ENCODE results near the gene IRAK2. TPM values are rescaled to one million over a fixed set of nuclear protein-coding genes. Genes with fewer than 3 reads are reported as not detected.

IRAK2 gene
- total and polyA plus RNA-seq, 3 experiments from 2014 or later, result 5.0 to 10.3 (median 5.1) TPM

GRCh38 chr3:10184250-10184649 lies 19.5 kb downstream of the IRAK2 start:
- Mint-ChIP-seq H3K4me1 (peaks cover 42 to 51% (median 44%) of the 10 kb centered on the region in 3 donors), H3K27ac (peak overlapping the region; percentile 50 to 95 (median 70)), H3K9me3 (no peaks in the 10 kb centered on the region), H3K4me3 (peak overlapping the region in 3 of 7 donors; percentile 48 to 68 (median 60)), H3K36me3 (peaks cover 3 to 24% (median 16%) of the 10 kb centered on the region in 3 donors), H3K27me3 (no peaks in the 10 kb centered on the region)
- DNase-seq, result no peak
- ChIA-PET CTCF (no interaction called here), POLR2A (no interaction called here)
- Histone ChIP-seq H3K27ac (ENCODE audit: low read depth, low read length) (no peak overlapping the region), H3K4me1 (ENCODE audit: insufficient read depth, low read length) (peaks cover 29% of the 10 kb centered on the region), H3K9me3 (ENCODE audit: low read length) (no peaks in the 10 kb centered on the region), H3K36me3 (ENCODE audit: insufficient read depth, low read length) (no peaks in the 10 kb centered on the region), H3K27me3 (ENCODE audit: insufficient read depth, low read length, poor library complexity, severe bottlenecking) (no peaks in the 10 kb centered on the region), H3K4me3 (ENCODE audit: low read length) (no peak overlapping the region)

GRCh38 chr3:10185804-10186762 lies 21.4 kb downstream of the IRAK2 start:
- Mint-ChIP-seq H3K4me1 (peaks cover 52 to 60% (median 59%) of the 10 kb centered on the region in 3 donors), H3K4me3 (peak overlapping the region; percentile 35 to 86 (median 77)), H3K27me3 (no peaks in the 10 kb centered on the region), H3K9me3 (no peaks in the 10 kb centered on the region), H3K36me3 (peaks cover 3 to 11% (median 9%) of the 10 kb centered on the region in 3 donors), H3K27ac (peak overlapping the region; percentile 64 to 97 (median 95))
- Histone ChIP-seq H3K27me3 (ENCODE audit: insufficient read depth, low read length, poor library complexity, severe bottlenecking) (no peaks in the 10 kb centered on the region), H3K27ac (ENCODE audit: low read depth, low read length) (peak overlapping the region; percentile 17), H3K4me3 (ENCODE audit: low read length) (peak overlapping the region; percentile 25), H3K36me3 (ENCODE audit: insufficient read depth, low read length) (no peaks in the 10 kb centered on the region), H3K9me3 (ENCODE audit: low read length) (no peaks in the 10 kb centered on the region), H3K4me1 (ENCODE audit: insufficient read depth, low read length) (peaks cover 48% of the 10 kb centered on the region)
- CTCF ChIA-PET, result interaction anchor here (0.6 to 2.0 kb wide), 10 partner anchors 8 to 253 kb away, joined by 3 to 7 read pairs (median 4); partner anchors contain the start of genes CRELD1 and IRAK2
- POLR2A ChIA-PET, result interaction anchor here (0.7 to 1.4 kb wide), 3 partner anchors 9 to 45 kb away, joined by 3 to 4 read pairs (median 3); partner anchors contain the start of gene VHL
- peak in 1 of 5 donors; percentile 39 for DNase-seq

DNA sequence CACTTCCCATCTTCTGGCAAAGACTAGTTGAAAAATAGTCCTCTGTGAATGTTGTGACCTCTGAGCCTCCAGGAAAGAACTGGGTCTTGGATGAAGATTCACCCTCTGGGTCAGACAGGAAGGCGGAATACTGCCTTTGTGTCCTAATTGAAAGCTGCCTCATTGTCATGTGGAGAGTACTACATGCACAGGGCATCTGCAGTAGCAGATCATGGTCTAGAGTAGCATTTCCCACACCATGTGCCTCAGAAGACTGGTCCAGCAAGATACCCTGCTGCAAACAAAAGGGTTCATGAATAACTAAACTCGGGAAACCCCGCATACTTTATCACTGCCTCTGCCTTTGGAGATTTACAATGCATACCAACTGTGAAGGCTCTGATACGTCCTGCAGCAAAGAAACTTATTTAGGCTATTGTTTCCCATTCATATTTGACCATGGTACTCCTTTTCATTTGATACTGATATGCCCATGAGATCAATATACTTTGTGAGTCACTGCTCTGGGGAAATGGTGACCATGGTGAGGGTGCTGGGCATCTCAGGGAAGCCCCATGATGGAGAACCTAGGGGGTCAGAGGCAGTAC lies 22.7 kb downstream of the IRAK2 start:
- ChIA-PET POLR2A (no interaction called here), CTCF (interaction anchor here (0.7 to 2.0 kb wide), 5 partner anchors 10 to 36 kb away, joined by 3 to 6 read pairs (median 4); no protein-coding TSS in a partner anchor)
- H3K36me3 ChIP-seq (ENCODE audit: insufficient read depth, low read length), result no peaks in the 10 kb centered on the region
- Mint-ChIP-seq H3K27ac (peak overlapping the region; percentile 34 to 97 (median 91)), H3K4me1 (peaks cover 63 to 69% (median 65%) of the 10 kb centered on the region in 3 donors), H3K9me3 (no peaks in the 10 kb centered on the region), H3K4me3 (peak overlapping the region in 4 of 7 donors; percentile 24 to 83 (median 62)), H3K27me3 (no peaks in the 10 kb centered on the region), H3K36me3 (peaks cover 3 to 7% (median 6%) of the 10 kb centered on the region in 3 donors)
- no peak for DNase-seq
- H3K9me3 ChIP-seq (ENCODE audit: low read length), result no peaks in the 10 kb centered on the region
- no peak overlapping the region for H3K27ac ChIP-seq (ENCODE audit: low read depth, low read length)
- peaks cover 61% of the 10 kb centered on the region for H3K4me1 ChIP-seq (ENCODE audit: insufficient read depth, low read length)
- H3K4me3 ChIP-seq (ENCODE audit: low read length), result no peak overlapping the region
- no peaks in the 10 kb centered on the region for H3K27me3 ChIP-seq (ENCODE audit: insufficient read depth, low read length, poor library complexity, severe bottlenecking)

- H3K36me3 ChIP-seq (ENCODE audit: insufficient read depth, low read length), result no peaks in the 10 kb centered on the region
- Mint-ChIP-seq H3K36me3 (peaks cover 3 to 7% (median 6%) of the 10 kb centered on the region in 3 donors), H3K9me3 (no peaks in the 10 kb centered on the region), H3K4me3 (peak overlapping the region in 3 of 7 donors; percentile 41 to 58 (median 51)), H3K27me3 (no peaks in the 10 kb centered on the region), H3K4me1 (peaks cover 68 to 75% (median 71%) of the 10 kb centered on the region in 3 donors), H3K27ac (peak overlapping the region; percentile 34 to 97 (median 91))
- no peaks in the 10 kb centered on the region for H3K9me3 ChIP-seq (ENCODE audit: low read length)
- H3K27ac ChIP-seq (ENCODE audit: low read depth, low read length), result no peak overlapping the region
- no peaks in the 10 kb centered on the region for H3K27me3 ChIP-seq (ENCODE audit: insufficient read depth, low read length, poor library complexity, severe bottlenecking)
- H3K4me3 ChIP-seq (ENCODE audit: low read length), result no peak overlapping the region
- ChIA-PET POLR2A (no interaction called here), CTCF (interaction anchor here (1.3 kb wide), 1 partner anchor 36 kb away, joined by 3 read pairs; no protein-coding TSS in a partner anchor)
- DNase-seq, result no peak
- H3K4me1 ChIP-seq (ENCODE audit: insufficient read depth, low read length), result peaks cover 66% of the 10 kb centered on the region
Observed at GRCh38 chr3:10187944-10188343, 23.2 kb downstream of the IRAK2 start.

DNA sequence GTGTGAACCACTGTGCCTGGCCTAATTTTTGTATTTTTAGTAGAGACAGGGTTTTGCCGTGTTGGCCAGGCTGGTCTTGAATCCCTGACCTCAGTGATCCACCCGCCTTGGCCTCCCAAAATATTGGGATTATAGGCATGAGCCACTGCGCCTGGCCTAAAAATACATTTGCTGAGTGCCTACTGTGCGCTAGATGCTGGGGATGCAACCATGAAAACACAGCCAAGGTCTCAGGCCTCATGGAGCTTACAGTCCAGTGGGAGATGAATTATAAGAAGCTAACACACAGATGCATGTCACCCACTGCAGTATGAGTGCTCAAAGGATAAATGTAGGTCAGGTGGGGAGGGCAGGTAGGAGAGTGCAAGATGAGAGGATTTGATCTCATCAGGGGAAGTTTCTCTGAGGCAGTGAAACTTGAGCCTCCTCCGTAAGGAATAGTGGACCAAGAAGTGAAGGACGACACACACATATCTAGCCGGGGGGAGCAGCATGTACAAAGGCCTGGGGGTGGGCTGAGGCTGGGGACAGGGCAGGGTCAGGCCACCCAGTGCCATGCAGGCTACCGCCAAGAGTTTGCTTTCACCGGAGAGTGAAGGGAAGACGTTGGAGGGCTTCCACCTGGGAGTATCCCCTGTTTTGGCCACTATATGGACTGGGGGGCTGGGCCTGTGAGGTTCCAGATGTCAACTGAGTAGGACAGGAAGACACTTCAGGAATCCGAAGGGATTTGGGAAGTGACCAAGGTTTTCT lies 24.3 kb downstream of the IRAK2 start:
- Mint-ChIP-seq H3K27me3 (no peaks in the 10 kb centered on the region), H3K4me3 (peak overlapping the region; percentile 56 to 85 (median 77)), H3K4me1 (peaks cover 77 to 82% (median 77%) of the 10 kb centered on the region in 3 donors), H3K36me3 (peaks cover 3 to 7% (median 6%) of the 10 kb centered on the region in 3 donors), H3K27ac (peak overlapping the region; percentile 70 to 99 (median 94)), H3K9me3 (no peaks in the 10 kb centered on the region)
- no peaks in the 10 kb centered on the region for H3K36me3 ChIP-seq (ENCODE audit: insufficient read depth, low read length)
- POLR2A ChIA-PET, result no interaction called here
- DNase-seq, result no peak
- H3K27me3 ChIP-seq (ENCODE audit: insufficient read depth, low read length, poor library complexity, severe bottlenecking), result no peaks in the 10 kb centered on the region
- peaks cover 77% of the 10 kb centered on the region for H3K4me1 ChIP-seq (ENCODE audit: insufficient read depth, low read length)
- peak overlapping the region; percentile 17 for H3K4me3 ChIP-seq (ENCODE audit: low read length)
- no peaks in the 10 kb centered on the region for H3K9me3 ChIP-seq (ENCODE audit: low read length)
- CTCF ChIA-PET, result interaction anchor here (1.3 kb wide), 1 partner anchor 35 kb away, joined by 3 read pairs; no protein-coding TSS in a partner anchor
- no peak overlapping the region for H3K27ac ChIP-seq (ENCODE audit: low read depth, low read length)

- no peak overlapping the region for H3K27ac ChIP-seq (ENCODE audit: low read depth, low read length)
- Mint-ChIP-seq H3K27ac (peak overlapping the region; percentile 70 to 99 (median 94)), H3K36me3 (peaks cover 2 to 7% (median 3%) of the 10 kb centered on the region in 3 donors), H3K4me3 (peak overlapping the region; percentile 56 to 85 (median 77)), H3K4me1 (peaks cover 80 to 84% (median 80%) of the 10 kb centered on the region in 3 donors), H3K27me3 (no peaks in the 10 kb centered on the region), H3K9me3 (no peaks in the 10 kb centered on the region)
- no peaks in the 10 kb centered on the region for H3K27me3 ChIP-seq (ENCODE audit: insufficient read depth, low read length, poor library complexity, severe bottlenecking)
- no peak overlapping the region for H3K4me3 ChIP-seq (ENCODE audit: low read length)
- ChIA-PET POLR2A (interaction anchor here (0.5 to 1.5 kb wide), 2 partner anchors 58 to 297 kb away, joined by 3 read pairs; partner anchors contain the start of gene TATDN2), CTCF (no interaction called here)
- no peaks in the 10 kb centered on the region for H3K9me3 ChIP-seq (ENCODE audit: low read length)
- peak in 3 of 5 donors; percentile 21 to 52 (median 45) for DNase-seq
- H3K4me1 ChIP-seq (ENCODE audit: insufficient read depth, low read length), result peaks cover 84% of the 10 kb centered on the region
- no peaks in the 10 kb centered on the region for H3K36me3 ChIP-seq (ENCODE audit: insufficient read depth, low read length)
Observed at GRCh38 chr3:10189557-10190354, 25.0 kb downstream of the IRAK2 start.
